ENCODE measurements around the gene CTSD. TPM values are rescaled to one million over a fixed set of nuclear protein-coding genes. Genes with fewer than 3 reads are reported as not detected.

CTSD gene
- polyA plus RNA-seq, 1 of the 3 experiments (the other 2 are of a cell fraction) = 187 TPM

GRCh38 chr11:1762537-1763302 is 1.0 kb downstream of the CTSD start:
- no peak for TF ChIP-seq ZBTB33 (IDR thresholded peaks at IDR 0.05; ENCODE audit: borderline replicate concordance, low read depth)
- no peak for TF ChIP-seq FOXM1 (IDR thresholded peaks at IDR 0.05; ENCODE audit: low read depth)
- TF ChIP-seq RCOR1 (IDR thresholded peaks at IDR 0.05; ENCODE audit: low read length) = no peak
- no peak for TF ChIP-seq TCF12 (IDR thresholded peaks at IDR 0.05)
- TF ChIP-seq TAF1 (IDR thresholded peaks at IDR 0.05; ENCODE audit: borderline replicate concordance, low read depth, low read length) = no peak
- no peak for TF ChIP-seq FOXJ3 (CRISPR knock-in tag; IDR thresholded peaks at IDR 0.05)
- no peak for TF ChIP-seq NRF1 (IDR thresholded peaks at IDR 0.05; ENCODE audit: low read depth, low read length)
- no peak for TF ChIP-seq SIN3A (IDR thresholded peaks at IDR 0.05; ENCODE audit: borderline replicate concordance, low read depth, low read length)
- no peak for TF ChIP-seq NFIC (IDR thresholded peaks at IDR 0.05; ENCODE audit: borderline replicate concordance)
- no peak for TF ChIP-seq CHD2 (IDR thresholded peaks at IDR 0.05; ENCODE audit: low read length, partially characterized antibody)
- no peak for TF ChIP-seq EP300 (IDR thresholded peaks at IDR 0.05; ENCODE audit: borderline replicate concordance in 1 of 2, low read depth in 1 of 2, low read length in 1 of 2)
- Histone ChIP-seq H3K9me2 (no peaks in the 10 kb centered on the region), H4K20me1 (ENCODE audit: insufficient read depth) (no peaks in the 10 kb centered on the region), H3K4me2 (peak overlapping the region; percentile 99), H2AFZ (ENCODE audit: low read depth) (no peak overlapping the region), H3F3A (replicated peaks; ENCODE audit: insufficient read depth) (no peaks in the 10 kb centered on the region), H3K4me3 (ENCODE audit: low read depth in 2 of 2, low read length in 1 of 2) (peak overlapping the region; percentile 92 to 94), H3K79me2 (ENCODE audit: insufficient read depth) (peaks cover 21% of the 10 kb centered on the region), H3K36me3 (replicated peaks in 1 of 2; ENCODE audit: control insufficient read depth in 1 of 2, insufficient read depth in 2 of 2, low read length in 1 of 2) (peaks cover 0 to 25% of the 10 kb centered on the region in 2 experiments), H3K9ac (peak overlapping the region; percentile 87), H3K4me1 (ENCODE audit: control insufficient read depth in 1 of 2, insufficient read depth in 2 of 2, low read depth in 1 of 2, low read length in 1 of 2) (peaks cover 4 to 19% of the 10 kb centered on the region in 2 experiments; a peak in 3 of 4 replicates), H3K27ac (ENCODE audit: low read depth in 2 of 2, low read length in 1 of 2) (no peak overlapping the region; a peak in 1 of 4 replicates), H3K27me3 (ENCODE audit: insufficient read depth) (no peaks in the 10 kb centered on the region), H3K9me3 (no peaks in the 10 kb centered on the region)
- ChIA-PET POLR2A (interaction anchor here (0.9 to 1.2 kb wide), 2 partner anchors 14 to 28 kb away, joined by 3 read pairs; no protein-coding TSS in a partner anchor), CTCF (interaction anchor here (0.8 to 2.2 kb wide), 7 partner anchors 25 to 239 kb away, joined by 3 to 12 read pairs (median 4); no protein-coding TSS in a partner anchor)
- WGBS (ENCODE audit: low lambda C conversion rate) = 19% methylated on average over 6 of the region's 16 CpGs
- DNase-seq = no peak

GRCh38 chr11:1761857-1762536 is 1.7 kb downstream of the CTSD start:
- Histone ChIP-seq H3K4me3 (ENCODE audit: low read depth in 2 of 2, low read length in 1 of 2) (peak overlapping the region in 1 of 2 experiments; percentile 94; a peak in 1 of 4 replicates), H3K79me2 (ENCODE audit: insufficient read depth) (peaks cover 21% of the 10 kb centered on the region), H3K4me2 (peak overlapping the region; percentile 99), H3K9me3 (no peaks in the 10 kb centered on the region), H3K4me1 (ENCODE audit: control insufficient read depth in 1 of 2, insufficient read depth in 2 of 2, low read depth in 1 of 2, low read length in 1 of 2) (peaks cover 4 to 19% of the 10 kb centered on the region in 2 experiments; a peak in 3 of 4 replicates), H3K9me2 (no peaks in the 10 kb centered on the region), H3K9ac (no peak overlapping the region), H4K20me1 (ENCODE audit: insufficient read depth) (no peaks in the 10 kb centered on the region), H3K27me3 (ENCODE audit: insufficient read depth) (no peaks in the 10 kb centered on the region), H2AFZ (ENCODE audit: low read depth) (no peak overlapping the region), H3K27ac (ENCODE audit: low read depth in 2 of 2, low read length in 1 of 2) (no peak overlapping the region), H3F3A (replicated peaks; ENCODE audit: insufficient read depth) (no peaks in the 10 kb centered on the region), H3K36me3 (replicated peaks in 1 of 2; ENCODE audit: control insufficient read depth in 1 of 2, insufficient read depth in 2 of 2, low read length in 1 of 2) (peaks cover 0 to 31% of the 10 kb centered on the region in 2 experiments)
- ChIA-PET CTCF (interaction anchor here (0.8 to 2.2 kb wide), 7 partner anchors 24 to 240 kb away, joined by 3 to 12 read pairs (median 4); no protein-coding TSS in a partner anchor), POLR2A (interaction anchor here (0.9 to 1.2 kb wide), 2 partner anchors 13 to 27 kb away, joined by 3 read pairs; no protein-coding TSS in a partner anchor)
- DNase-seq = no peak
- WGBS (ENCODE audit: low lambda C conversion rate) = 95% methylated on average over 11 of the region's 12 CpGs
- TF ChIP-seq MXI1 (IDR thresholded peaks at IDR 0.05; ENCODE audit: low read depth, low read length) (no peak), RFX5 (IDR thresholded peaks at IDR 0.05; ENCODE audit: low read length) (no peak), REST (IDR thresholded peaks at IDR 0.05; ENCODE audit: low read depth, low read length) (no peak), SIN3A (IDR thresholded peaks at IDR 0.05; ENCODE audit: borderline replicate concordance, low read depth, low read length) (no peak), PBX3 (IDR thresholded peaks at IDR 0.05) (no peak), EZH2phosphoT487 (IDR thresholded peaks at IDR 0.05; ENCODE audit: borderline replicate concordance, low read depth) (no peak), FOXJ3 (CRISPR knock-in tag; IDR thresholded peaks at IDR 0.05) (no peak)
